Vagina (tissue), 2 donors: Measurements from ENCODE around the gene ZFYVE21.

ENCODE experiments used
- CTCF ChIP-seq, 3 experiments: fragments of 450-650 bp in 2 of 3; fragments of 200-600 bp in 1 of 3; sonication (generic) in 1 of 3; IDR thresholded peaks; one replicate each; pipeline ENCODE4 v1.5.1; 2017 to 2019; ENCODE audit warnings: antibody characterized with exemption in 3 of 3, mild to moderate bottlenecking in 2 of 3, moderate library complexity in 2 of 3
- POLR2A ChIP-seq, 2 donors: fragments of 450-650 bp; IDR thresholded peaks; one replicate each; pipeline ENCODE4 v1.6.1; 2017; ENCODE audit warnings: antibody characterized with exemption in 2 of 2, mild to moderate bottlenecking in 2 of 2, moderate library complexity in 2 of 2
- POLR2AphosphoS5 ChIP-seq, 2 donors: sonication (generic); formaldehyde crosslinking; IDR thresholded peaks; one replicate each; pipeline ENCODE4 v1.9.0; 2017; ENCODE audit warnings: antibody characterized with exemption in 2 of 2, mild to moderate bottlenecking in 2 of 2, low read depth in 1 of 2; ENCODE audit not compliant: insufficient read depth in 1 of 2

GRCh38 chr14:103699261-103699661 lies 16.3 kb upstream of the ZFYVE21 start:
- TF ChIP-seq CTCF (IDR thresholded peaks at IDR 0.05) (no peak), POLR2AphosphoS5 (IDR thresholded peaks at IDR 0.05; ENCODE audit: insufficient read depth in 1 of 2, low read depth in 1 of 2) (no peak), POLR2A (IDR thresholded peaks at IDR 0.05) (no peak)
